Keratinocyte (primary cell): ENCODE results near the gene GNPTAB. TPM values are rescaled to one million over a fixed set of nuclear protein-coding genes. Genes with fewer than 3 reads are reported as not detected.
A peak's percentile ranks its signal among the peaks of the same experiment; 100 is the strongest.

Experiments used
- DNase-seq: peaks from one replicate; pipeline ENCODE4 v3.0.0-alpha.2; 2011; ENCODE audit warnings: low read depth, missing footprints, low spot score
- FAIRE-seq: peaks from 2 replicates; lab custom pipeline; 2011; peaks lifted over from hg19 to GRCh38; lab: Jason Lieb, UNC
- H2AFZ ChIP-seq: 2 replicates; pipeline ENCODE4 v1.6.0; 2012; ENCODE audit warnings: low read length, control low read depth, inconsistent platforms; ENCODE audit not compliant: control insufficient read depth
- H3K27ac ChIP-seq: 2 replicates; pipeline ENCODE4 v1.5.1; 2011; ENCODE audit warnings: low read length; ENCODE audit not compliant: control insufficient read depth, insufficient read depth
- H3K27me3 ChIP-seq: 3 replicates; pipeline ENCODE4 v1.6.0; 2011; ENCODE audit warnings: low read length; ENCODE audit not compliant: control insufficient read depth, insufficient read depth; ENCODE audit errors: extremely low read depth
- H3K36me3 ChIP-seq, 2 experiments: 2 replicates in 1 of 2; 3 replicates in 1 of 2; pipeline ENCODE4 v1.5.1; 2011; ENCODE audit warnings: low read length in 2 of 2, mild to moderate bottlenecking in 1 of 2; ENCODE audit not compliant: control insufficient read depth in 2 of 2, insufficient read depth in 2 of 2; ENCODE audit errors: extremely low read depth in 1 of 2
- H3K4me1 ChIP-seq: 3 replicates; pipeline ENCODE4 v1.5.1; 2011; ENCODE audit warnings: low read length; ENCODE audit not compliant: control insufficient read depth, insufficient read depth; ENCODE audit errors: extremely low read depth
- H3K4me2 ChIP-seq: 3 replicates; pipeline ENCODE4 v1.6.0; 2011; ENCODE audit warnings: low read depth, low read length; ENCODE audit not compliant: control insufficient read depth, insufficient read depth; ENCODE audit errors: extremely low read depth
- H3K4me3 ChIP-seq, 3 experiments: fragments of 200-600 bp in 1 of 3; sonication (generic) in 1 of 3; 2 replicates in 2 of 3; 3 replicates in 1 of 3; pipeline ENCODE4 v1.5.1; 2011 to 2016; ENCODE audit warnings: low read length in 3 of 3, mild to moderate bottlenecking in 3 of 3, control low read depth in 2 of 3, inconsistent platforms in 1 of 3, low read depth in 1 of 3, mixed read lengths in 1 of 3, mixed run types in 1 of 3, moderate library complexity in 1 of 3; ENCODE audit not compliant: control insufficient read depth in 2 of 3, insufficient read depth in 2 of 3; ENCODE audit errors: extremely low read depth in 1 of 3
- H3K79me2 ChIP-seq: 2 replicates; pipeline ENCODE4 v1.6.0; 2012; ENCODE audit warnings: low read length; ENCODE audit not compliant: control insufficient read depth, insufficient read depth
- H3K9ac ChIP-seq: 3 replicates; pipeline ENCODE4 v1.6.0; 2011; ENCODE audit warnings: low read length; ENCODE audit not compliant: control insufficient read depth, insufficient read depth; ENCODE audit errors: extremely low read depth
- H3K9me1 ChIP-seq: 3 replicates; pipeline ENCODE4 v1.6.0; 2011; ENCODE audit warnings: low read length; ENCODE audit not compliant: control insufficient read depth, insufficient read depth; ENCODE audit errors: extremely low read depth
- H3K9me3 ChIP-seq: 2 replicates; pipeline ENCODE4 v1.5.1; 2012; ENCODE audit warnings: low read depth, low read length; ENCODE audit not compliant: control insufficient read depth
- H4K20me1 ChIP-seq: 3 replicates; pipeline ENCODE4 v1.6.0; 2011; ENCODE audit warnings: low read length; ENCODE audit not compliant: control insufficient read depth, insufficient read depth; ENCODE audit errors: extremely low read depth
- EZH2 ChIP-seq: IDR thresholded peaks from one replicate; pipeline ENCODE4 v1.6.1; 2012; ENCODE audit warnings: inconsistent platforms, mild to moderate bottlenecking, low read length, moderate library complexity
- dilution Hi-C: fragments of 300-500 bp; cut with MboI; formaldehyde crosslinking; loops from one replicate; pipeline ENCODE4 v1.7.0; 2020; ENCODE audit warnings: low sequenced_read_pairs; ENCODE audit not compliant: extremely low pct_ligation_motif_present
- polyA plus RNA-seq, 5 experiments: library from polyadenylated mRNA; depleted of rRNA in 3 of 5; stranded (reverse) in 3 of 5; stranded (forward) in 1 of 5; unstranded in 1 of 5; fragments of >200 nt; gene quantifications; 1 replicate in 1 of 5; 2 replicates in 3 of 5; 3 replicates in 1 of 5; pipeline versions ENCODE4 v1.2.1 to v1.2.3, GENCODE V29; 2011 to 2012; ENCODE audit warnings: missing spikeins in 2 of 5, low read depth in 1 of 5, low replicate concordance in 1 of 5
- TF ChIP-seq, protein P1 (sequence below), 3 experiments: IDR thresholded peaks in 1 of 3; conservative IDR thresholded peaks in 1 of 3; optimal IDR thresholded peaks in 1 of 3; 2 replicates in 2 of 3; 3 replicates in 1 of 3; pipeline versions ENCODE3 to v1.5.1; 2011; ENCODE audit warnings: low read length in 3 of 3, mild to moderate bottlenecking in 3 of 3, moderate library complexity in 2 of 3, control low read depth in 1 of 3, inconsistent platforms in 1 of 3; ENCODE audit not compliant: insufficient read depth in 2 of 3; ENCODE audit errors: extremely low read depth in 1 of 3

The GNPTAB gene
- polyA plus RNA-seq, 1 donor (not counting 4 experiments of a cell fraction or from before 2014, with no cell fraction given), result 35.7 TPM

DNA sequence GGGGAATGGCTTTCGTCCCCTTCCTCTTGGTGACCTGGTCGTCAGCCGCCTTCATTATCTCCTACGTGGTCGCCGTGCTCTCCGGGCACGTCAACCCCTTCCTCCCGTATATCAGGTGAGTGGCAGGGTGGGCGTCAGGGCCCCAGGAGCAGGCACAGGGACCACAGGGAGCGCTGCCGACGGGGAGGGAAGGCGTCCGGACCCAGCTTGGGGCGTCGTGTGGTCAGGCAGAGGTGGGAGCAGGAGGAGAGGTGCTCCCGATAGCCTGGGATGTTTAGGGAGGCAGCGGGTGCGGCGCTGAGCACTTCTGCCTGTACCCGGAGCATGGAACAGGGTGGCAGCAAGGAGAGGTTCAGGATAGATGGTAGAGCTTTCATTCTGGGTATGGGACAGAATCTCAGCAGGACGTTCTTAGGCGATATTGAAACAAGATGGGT, 47.1 kb upstream of the GNPTAB start:
- DNase-seq (no peak), FAIRE-seq (no peak)
- peak overlapping the region; percentile 93 for H3K27ac ChIP-seq
- no peaks in the 10 kb centered on the region for H3K9me3 ChIP-seq
- H3K9me1 ChIP-seq, result no peaks in the 10 kb centered on the region
- no peaks in the 10 kb centered on the region for H3K36me3 ChIP-seq
- peak overlapping the region; percentile 99 for H2AFZ ChIP-seq
- H3K79me2 ChIP-seq, result peaks cover 11% of the 10 kb centered on the region
- peaks cover 15% of the 10 kb centered on the region for H3K4me1 ChIP-seq
- H4K20me1 ChIP-seq, result no peaks in the 10 kb centered on the region
- H3K4me3 ChIP-seq, result peak overlapping the region; percentile 72 to 98 (median 92)
- dilution Hi-C loops, result no loop called here
- peak overlapping the region; percentile 97 for H3K9ac ChIP-seq
- H3K27me3 ChIP-seq, result no peaks in the 10 kb centered on the region
- no peak for TF ChIP-seq EZH2
- TF ChIP-seq, protein P1, sequence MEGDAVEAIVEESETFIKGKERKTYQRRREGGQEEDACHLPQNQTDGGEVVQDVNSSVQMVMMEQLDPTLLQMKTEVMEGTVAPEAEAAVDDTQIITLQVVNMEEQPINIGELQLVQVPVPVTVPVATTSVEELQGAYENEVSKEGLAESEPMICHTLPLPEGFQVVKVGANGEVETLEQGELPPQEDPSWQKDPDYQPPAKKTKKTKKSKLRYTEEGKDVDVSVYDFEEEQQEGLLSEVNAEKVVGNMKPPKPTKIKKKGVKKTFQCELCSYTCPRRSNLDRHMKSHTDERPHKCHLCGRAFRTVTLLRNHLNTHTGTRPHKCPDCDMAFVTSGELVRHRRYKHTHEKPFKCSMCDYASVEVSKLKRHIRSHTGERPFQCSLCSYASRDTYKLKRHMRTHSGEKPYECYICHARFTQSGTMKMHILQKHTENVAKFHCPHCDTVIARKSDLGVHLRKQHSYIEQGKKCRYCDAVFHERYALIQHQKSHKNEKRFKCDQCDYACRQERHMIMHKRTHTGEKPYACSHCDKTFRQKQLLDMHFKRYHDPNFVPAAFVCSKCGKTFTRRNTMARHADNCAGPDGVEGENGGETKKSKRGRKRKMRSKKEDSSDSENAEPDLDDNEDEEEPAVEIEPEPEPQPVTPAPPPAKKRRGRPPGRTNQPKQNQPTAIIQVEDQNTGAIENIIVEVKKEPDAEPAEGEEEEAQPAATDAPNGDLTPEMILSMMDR (optimal IDR thresholded peaks at IDR 0.05 in 1 of 3, IDR thresholded peaks at IDR 0.05 in 1 of 3, conservative IDR thresholded peaks at IDR 0.05 in 1 of 3; ENCODE audit: extremely low read depth in 1 of 3, insufficient read depth in 2 of 3, low read length in 3 of 3), result no peak
- peak overlapping the region; percentile 99 for H3K4me2 ChIP-seq

DNA sequence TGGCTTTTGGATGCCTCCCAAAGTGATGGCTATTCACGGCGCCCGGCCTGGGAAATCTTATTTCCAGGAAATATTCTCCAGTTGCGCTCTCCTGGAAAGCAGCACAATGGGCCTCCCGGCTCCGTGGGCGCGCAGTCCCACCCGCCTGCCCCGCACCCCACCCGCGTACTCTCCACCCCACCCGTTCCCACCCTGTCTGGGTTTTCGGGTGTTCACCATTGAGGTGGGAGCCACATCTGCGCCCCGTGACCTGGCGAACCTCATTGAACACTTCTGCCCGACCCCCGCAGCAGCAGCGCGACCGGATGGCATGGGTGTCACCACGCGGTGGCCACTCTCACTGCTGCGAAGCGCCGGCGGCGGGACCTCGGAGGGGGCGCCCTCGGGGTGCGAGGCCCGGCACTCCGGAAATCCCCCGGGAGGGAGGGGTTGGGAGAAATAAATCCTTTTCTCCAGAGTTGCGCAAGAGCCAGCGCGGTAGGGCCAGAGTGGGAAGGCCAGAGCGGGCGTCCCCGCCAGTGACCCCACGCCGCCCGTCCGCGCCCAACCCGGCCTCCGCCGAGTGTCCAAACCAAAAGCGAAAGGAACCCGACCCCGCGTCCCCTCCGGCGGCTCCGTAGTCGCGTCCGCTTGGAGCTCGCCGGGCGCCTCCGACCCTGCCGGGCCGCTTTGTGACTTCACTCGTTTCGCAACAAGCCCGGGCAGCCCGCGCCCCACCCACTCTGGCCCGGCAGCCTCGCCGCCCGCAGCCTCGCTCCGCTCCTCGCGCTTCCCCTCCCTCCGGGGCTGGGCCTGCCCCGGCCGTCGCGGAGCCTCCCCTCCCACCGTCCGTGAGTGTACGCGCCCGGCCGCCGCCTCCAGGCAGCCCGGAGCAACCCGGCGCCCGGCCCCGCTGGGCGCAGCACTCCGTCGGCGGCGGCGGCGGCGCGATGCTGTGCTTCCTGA, 46.4 kb upstream of the GNPTAB start, which contains the start of gene DRAM1:
DRAM1 (plus strand) TSS at position 720 of the 945 bp plus-strand sequence; CDS start at position 930, 210 bp downstream.
- Histone ChIP-seq H3K27me3 (no peaks in the 10 kb centered on the region), H3K79me2 (peaks cover 11% of the 10 kb centered on the region), H3K9me1 (no peaks in the 10 kb centered on the region), H4K20me1 (no peaks in the 10 kb centered on the region), H3K4me1 (peaks cover 15% of the 10 kb centered on the region), H3K4me3 (peak within 1 kb of the TSS; percentile 72 to 98 (median 92)), H3K9ac (peak within 1 kb of the TSS; percentile 97), H3K4me2 (peak within 1 kb of the TSS; percentile 99), H3K36me3 (no peaks in the 10 kb centered on the region), H3K27ac (peak within 1 kb of the TSS; percentile 93), H2AFZ (peak within 1 kb of the TSS; percentile 99), H3K9me3 (no peaks in the 10 kb centered on the region)
- FAIRE-seq, result no peak
- no peak for DNase-seq
- dilution Hi-C loops, result no loop called here
- TF ChIP-seq EZH2, result no peak
- TF ChIP-seq, protein P1 (optimal IDR thresholded peaks at IDR 0.05 in 1 of 3, IDR thresholded peaks at IDR 0.05 in 1 of 3, conservative IDR thresholded peaks at IDR 0.05 in 1 of 3; ENCODE audit: extremely low read depth in 1 of 3, insufficient read depth in 2 of 3, low read length in 3 of 3), result peak in 1 of 3 experiments; percentile 17
